COLO829 (cell line): Measurements from ENCODE around the gene LY6G5B.

Experiments used
- DNase-seq: peaks from one replicate; pipeline ENCODE4 v3.0.0; 2012; ENCODE audit warnings: low spot score

Gene LY6G5B, protein sequence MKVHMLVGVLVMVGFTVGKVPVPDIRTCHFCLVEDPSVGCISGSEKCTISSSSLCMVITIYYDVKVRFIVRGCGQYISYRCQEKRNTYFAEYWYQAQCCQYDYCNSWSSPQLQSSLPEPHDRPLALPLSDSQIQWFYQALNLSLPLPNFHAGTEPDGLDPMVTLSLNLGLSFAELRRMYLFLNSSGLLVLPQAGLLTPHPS

DNA sequence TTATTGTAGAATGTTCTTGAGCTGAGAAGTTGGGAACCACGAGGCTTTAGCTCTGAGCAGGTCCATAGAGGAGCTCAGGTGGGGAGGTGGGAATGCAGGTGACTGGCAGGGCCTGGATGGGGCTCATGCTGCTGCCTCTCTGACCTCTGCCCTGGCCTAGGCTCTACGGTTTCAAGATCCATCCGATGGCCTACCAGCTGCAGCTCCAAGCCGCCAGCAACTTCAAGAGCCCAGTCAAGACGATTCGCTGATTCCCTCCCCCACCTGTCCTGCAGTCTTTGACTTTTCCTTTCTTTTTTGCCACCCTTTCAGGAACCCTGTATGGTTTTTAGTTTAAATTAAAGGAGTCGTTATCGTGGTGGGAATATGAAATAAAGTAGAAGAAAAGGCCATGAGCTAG lies at the start of gene LY6G5B:
TSS of gene LY6G5B (plus strand) at position 301 of the 400 bp plus-strand sequence. CDS start 975 bp downstream, outside the sequence.
- DNase-seq = no peak

DNA sequence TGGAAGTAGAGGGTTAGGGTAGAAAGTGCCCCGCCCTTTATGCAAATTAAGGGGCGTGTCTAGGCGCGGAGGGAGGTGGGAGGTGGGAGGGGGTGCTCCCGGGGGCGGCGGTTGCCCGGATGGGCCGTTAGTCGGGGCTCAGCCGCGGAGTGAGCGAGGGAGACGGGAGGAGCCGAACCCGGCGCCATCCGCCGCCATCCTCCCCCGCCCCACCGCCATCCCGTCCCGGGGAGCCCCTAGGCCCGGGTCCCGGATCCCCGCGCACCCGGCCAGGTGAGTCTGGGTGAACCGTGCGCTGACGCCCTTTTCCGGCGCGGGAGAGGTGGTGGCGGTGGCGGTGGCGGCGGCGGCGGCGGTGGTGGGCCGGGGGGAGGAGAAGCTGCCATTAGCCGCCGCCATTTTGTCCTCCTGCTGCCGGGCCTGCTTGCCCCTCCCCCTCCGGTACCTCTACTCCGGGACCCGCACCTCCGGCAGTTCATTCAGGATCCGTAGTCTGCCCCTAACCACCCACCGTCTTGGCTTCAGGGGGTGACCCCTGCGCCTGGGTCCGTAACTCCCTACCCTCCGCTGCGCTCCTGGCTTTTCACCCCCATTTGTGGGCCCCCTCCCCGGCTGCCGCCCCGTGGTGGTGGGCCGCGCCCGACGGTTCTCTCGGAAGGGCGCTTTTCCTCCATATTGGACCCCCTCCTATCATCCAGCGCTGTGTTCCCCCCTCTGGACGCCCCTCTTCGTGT lies 49.0 kb upstream of the LY6G5B start, which contains the start of gene PRRC2A:
TSS of gene PRRC2A (plus strand) at position 130 of the 734 bp plus-strand sequence. CDS start 2,075 bp downstream, outside the sequence.
- peak; percentile 58 for DNase-seq

DNA sequence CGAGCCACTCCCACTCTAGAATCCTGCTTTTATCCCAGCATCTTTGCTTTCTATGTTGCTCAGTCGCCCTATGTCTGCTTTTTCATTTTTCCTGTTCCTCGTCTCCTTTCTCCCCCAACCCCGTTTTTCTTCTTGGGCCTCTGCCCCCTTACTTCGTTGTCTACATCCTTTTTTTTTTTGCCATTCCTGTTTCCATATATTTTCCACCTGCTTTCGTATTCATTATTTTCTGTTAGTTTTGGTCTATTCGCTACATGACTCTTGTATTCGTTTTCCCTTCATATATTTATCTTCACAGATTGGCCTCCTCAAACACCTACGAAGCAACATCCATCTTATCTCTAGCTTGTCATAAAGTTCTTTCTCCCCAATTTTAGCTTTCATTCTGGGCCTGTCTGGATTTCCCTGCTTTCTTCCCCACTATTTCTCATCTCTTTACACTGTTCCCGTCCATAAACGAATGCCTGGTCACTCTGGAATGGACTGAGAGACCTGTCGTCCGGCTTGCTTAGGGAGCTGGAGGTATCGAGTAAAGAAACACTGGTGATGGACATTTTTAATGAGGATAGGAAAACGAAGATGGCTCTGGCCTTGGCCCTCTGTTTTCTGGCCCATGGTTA lies 48.3 kb upstream of the LY6G5B start:
- DNase-seq = no peak

DNA sequence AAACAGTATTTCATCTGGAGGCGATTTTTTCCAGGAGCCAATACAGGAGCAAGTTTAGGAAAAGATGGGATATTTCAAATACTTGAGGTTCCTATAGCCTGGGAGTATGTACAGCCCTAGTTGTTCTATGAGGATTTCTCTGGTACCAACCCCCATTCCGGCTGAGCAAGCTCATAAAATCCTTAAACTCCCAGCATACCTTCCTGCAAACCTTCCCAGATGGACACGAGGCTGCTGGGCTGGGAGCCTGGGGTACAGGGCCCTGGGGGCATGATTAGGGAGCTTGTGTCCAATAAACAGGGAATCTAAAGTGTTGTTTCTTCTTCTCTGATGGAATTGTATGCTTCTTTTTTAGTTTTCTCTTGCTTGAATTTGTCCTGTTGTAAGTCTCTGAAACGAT lies 47.8 kb upstream of the LY6G5B start:
- no peak for DNase-seq

DNA sequence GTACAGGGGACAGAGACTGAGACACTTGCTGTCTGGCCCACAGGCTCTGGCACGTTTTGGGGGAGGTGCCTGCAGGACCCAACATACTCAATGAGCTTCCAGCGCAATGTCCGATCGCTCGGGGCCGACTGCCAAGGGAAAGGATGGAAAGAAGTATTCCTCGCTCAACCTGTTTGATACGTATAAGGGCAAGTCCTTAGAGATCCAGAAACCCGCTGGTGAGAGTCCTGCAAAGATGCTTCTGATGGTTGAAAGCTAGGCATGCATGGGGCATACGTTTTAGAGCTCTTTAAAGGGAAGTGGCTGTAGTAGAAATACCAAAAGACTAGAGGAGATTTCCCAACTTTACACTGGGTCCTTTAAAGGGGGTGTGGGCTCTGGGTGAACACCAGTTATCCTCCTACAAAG lies 47.1 kb upstream of the LY6G5B start:
- DNase-seq = no peak

DNA sequence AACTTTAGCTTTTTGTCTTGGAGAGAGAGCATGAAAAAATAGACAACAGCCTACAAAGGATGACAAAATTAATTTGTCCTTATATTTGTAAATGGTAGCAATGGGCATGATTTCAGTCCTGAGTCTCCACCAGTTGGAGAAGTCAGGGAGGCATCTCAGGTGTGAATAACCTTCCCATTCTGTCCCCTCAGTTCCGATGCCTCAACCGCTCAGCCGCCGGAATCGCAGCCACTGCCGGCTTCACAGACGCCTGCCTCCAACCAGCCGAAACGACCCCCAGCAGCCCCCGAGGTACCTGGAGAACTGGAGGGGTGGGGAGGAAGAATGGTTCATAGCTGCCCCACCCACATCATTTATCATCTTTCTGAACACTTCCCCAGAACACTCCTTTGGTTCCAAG lies 45.7 kb upstream of the LY6G5B start:
- no peak for DNase-seq

DNA sequence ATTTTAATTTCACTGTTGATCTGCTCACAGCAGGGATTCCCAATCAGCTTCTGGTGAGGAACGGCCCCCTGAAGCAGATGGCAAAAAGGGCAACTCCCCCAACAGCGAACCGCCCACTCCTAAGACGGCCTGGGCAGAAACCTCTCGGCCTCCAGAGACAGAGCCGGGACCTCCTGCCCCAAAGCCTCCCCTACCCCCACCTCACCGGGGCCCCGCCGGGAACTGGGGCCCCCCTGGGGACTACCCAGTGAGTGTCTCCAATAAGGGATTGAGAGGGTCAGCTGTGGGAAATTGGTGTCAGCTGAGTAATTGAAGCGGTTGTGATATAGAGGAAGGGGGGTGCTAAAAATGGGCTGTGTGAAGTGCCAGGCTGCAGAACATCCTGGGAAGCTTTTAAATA lies 42.8 kb upstream of the LY6G5B start:
- DNase-seq = no peak

DNA sequence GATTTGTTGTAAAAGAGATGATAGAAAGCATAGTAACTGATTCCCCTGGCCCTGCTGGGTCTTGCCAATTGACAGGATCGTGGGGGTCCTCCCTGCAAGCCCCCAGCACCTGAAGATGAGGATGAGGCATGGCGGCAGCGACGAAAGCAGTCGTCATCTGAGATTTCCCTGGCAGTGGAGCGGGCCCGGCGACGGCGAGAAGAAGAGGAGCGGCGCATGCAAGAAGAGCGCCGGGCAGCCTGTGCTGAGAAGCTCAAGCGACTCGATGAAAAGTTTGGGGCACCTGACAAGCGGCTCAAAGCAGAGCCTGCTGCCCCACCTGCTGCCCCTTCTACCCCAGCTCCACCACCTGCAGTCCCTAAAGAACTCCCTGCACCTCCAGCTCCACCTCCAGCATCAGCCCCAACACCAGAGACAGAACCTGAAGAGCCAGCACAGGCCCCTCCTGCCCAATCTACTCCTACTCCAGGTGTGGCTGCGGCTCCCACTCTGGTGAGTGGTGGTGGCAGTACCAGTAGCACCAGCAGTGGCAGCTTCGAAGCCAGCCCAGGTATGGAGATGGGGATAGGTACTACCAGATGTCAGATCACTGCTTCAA lies 42.0 kb upstream of the LY6G5B start:
- no peak for DNase-seq

DNA sequence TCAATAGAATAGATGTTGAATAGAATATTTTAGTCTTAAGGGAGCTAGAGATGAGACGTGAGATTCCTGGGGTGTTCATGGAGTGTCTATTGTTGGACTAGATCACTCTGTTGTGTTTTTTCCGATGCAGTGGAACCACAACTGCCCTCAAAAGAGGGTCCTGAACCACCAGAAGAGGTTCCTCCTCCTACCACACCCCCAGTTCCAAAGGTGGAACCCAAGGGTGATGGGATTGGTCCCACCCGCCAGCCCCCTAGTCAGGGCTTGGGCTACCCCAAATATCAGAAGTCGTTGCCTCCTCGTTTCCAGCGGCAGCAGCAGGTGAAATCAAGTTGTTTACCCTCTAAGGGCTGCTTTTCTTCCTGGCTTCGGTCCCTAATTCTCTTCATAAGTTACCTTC lies 40.8 kb upstream of the LY6G5B start:
- DNase-seq = no peak

DNA sequence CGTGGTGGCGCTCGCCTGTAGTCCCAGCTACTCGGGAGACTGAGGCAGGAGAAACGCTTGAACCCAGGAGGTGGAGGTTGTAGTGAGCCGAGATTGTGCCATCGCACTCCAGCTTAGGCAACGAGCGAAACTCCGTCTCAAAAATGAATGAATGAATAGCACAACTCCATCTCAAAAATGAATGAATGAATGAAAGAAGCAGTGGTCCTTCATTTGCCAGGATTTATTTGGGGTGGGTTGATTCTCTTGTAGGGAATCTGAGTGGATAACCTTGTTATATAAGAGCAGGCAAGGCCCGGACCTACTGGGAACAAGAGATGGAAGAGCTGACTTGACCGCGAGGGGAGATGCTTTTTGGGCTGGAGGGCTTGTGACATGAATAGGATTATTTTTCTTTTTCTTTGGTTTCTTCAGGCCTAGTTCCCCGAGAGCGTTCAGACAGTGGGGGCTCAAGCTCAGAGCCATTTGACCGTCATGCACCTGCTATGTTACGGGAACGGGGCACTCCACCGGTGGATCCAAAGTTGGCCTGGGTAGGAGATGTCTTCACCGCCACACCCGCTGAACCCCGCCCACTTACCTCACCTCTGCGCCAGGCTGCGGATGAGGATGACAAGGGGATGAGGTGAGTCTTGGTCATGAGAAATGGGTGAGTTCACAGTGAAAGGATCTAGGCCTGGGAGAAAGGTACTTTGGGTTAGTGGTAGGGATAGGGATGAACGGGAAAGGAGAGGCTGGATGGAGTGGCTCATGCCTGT lies 39.4 kb upstream of the LY6G5B start:
- no peak for DNase-seq

DNA sequence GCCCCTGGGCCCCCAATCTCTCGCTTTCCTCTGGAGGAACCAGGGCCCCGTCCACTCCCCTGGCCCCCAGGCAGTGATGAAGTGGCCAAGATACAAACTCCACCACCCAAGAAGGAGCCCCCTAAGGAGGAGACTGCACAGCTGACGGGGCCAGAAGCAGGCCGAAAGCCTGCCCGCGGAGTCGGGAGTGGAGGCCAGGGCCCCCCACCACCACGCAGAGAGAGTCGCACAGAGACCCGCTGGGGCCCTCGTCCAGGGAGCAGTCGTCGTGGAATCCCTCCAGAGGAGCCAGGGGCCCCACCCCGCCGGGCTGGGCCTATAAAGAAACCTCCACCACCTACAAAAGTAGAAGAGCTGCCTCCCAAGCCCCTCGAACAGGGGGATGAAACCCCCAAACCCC lies 38.6 kb upstream of the LY6G5B start:
- DNase-seq = no peak

DNA sequence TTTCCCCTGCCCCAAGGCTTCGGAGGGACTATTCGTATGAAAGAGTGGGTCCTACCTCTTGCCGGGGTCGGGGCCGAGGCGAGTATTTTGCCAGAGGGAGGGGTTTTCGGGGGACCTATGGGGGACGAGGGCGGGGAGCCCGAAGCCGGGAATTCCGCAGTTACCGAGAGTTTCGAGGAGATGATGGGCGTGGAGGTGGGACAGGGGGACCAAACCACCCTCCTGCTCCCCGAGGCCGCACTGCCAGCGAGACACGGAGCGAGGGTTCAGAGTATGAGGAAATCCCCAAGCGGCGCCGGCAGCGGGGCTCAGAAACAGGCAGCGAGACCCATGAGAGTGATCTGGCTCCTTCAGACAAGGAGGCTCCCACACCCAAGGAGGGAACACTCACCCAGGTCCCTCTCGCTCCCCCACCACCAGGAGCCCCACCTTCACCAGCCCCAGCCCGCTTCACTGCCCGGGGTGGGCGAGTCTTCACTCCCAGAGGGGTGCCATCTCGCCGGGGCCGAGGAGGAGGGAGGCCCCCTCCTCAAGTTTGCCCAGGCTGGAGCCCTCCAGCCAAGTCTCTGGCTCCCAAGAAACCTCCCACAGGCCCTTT lies 38.0 kb upstream of the LY6G5B start:
- no peak for DNase-seq

DNA sequence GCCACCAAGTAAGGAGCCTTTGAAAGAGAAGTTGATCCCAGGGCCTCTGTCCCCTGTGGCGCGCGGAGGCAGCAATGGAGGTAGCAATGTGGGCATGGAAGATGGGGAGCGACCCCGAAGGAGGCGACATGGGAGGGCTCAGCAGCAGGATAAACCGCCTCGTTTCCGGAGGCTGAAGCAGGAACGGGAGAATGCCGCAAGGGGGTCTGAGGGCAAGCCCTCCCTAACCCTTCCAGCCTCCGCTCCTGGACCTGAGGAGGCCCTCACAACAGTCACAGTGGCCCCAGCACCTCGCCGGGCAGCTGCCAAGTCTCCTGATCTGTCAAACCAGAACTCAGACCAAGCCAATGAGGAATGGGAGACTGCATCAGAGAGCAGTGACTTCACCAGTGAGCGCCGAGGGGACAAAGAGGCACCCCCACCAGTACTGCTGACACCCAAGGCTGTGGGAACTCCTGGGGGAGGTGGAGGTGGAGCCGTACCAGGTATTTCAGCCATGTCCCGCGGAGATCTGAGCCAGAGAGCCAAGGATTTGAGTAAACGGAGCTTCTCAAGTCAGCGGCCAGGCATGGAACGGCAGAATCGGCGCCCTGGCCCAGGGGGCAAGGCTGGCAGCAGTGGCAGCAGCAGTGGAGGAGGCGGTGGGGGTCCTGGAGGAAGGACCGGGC lies 37.4 kb upstream of the LY6G5B start:
- DNase-seq = no peak

DNA sequence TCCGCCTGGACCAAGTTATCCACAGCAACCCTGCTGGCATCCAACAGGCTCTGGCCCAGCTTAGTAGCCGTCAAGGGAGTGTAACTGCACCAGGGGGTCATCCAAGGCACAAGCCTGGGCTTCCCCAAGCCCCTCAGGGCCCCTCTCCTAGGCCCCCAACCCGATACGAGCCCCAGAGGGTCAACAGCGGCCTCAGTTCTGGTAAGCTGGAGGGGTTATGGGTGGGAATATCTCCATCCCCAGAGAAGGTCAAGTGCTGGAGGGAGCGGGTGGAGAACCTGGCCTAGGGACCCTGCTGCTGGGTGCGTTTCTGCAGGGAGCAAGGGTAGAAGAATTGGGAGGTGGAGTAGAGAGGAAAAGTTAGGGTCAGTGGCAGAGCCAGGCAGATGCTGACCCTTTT lies 36.3 kb upstream of the LY6G5B start:
- DNase-seq = no peak

DNA sequence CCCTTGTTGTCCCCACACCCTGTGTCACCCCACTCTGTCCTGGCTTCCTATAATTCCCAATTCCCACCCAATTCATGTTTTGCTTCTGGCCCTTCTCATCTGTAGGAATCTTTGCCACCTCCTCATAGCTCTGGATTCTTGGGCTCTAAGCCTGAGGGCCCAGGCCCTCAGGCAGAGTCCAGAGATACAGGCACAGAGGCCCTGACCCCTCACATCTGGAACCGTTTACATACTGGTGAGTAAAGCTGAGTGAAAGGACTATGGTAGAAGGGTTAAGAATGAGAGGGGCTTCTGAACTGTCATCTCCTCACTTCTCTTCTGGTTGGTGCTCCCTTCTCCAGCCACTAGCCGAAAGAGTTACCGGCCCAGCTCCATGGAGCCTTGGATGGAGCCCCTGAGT lies 35.6 kb upstream of the LY6G5B start:
- no peak for DNase-seq

DNA sequence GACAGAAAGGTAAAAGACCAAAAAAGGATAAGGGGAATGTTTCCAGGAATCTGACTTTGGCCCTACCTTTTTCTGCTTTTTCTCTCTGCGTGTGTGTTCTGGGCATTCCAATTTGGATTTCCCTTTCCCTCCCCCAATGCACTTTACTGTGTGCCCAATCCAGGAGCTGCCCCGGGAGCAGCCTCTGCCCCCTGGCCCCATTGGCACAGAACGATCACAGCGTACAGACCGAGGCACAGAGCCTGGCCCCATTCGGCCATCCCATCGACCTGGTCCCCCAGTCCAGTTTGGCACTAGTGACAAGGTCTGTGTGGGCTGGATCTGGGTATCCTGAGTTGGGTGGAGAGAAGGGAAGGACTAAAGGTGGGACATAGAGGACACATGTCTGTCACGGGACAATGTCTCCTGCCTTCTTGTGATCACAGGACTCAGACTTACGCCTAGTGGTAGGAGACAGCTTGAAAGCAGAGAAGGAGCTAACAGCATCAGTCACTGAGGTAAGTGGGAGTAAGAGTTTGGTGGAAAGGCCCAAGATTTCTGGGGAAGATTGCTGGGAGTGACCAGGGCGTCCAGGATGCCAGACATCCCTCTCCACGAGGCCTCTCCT lies 34.7 kb upstream of the LY6G5B start:
- DNase-seq = no peak

DNA sequence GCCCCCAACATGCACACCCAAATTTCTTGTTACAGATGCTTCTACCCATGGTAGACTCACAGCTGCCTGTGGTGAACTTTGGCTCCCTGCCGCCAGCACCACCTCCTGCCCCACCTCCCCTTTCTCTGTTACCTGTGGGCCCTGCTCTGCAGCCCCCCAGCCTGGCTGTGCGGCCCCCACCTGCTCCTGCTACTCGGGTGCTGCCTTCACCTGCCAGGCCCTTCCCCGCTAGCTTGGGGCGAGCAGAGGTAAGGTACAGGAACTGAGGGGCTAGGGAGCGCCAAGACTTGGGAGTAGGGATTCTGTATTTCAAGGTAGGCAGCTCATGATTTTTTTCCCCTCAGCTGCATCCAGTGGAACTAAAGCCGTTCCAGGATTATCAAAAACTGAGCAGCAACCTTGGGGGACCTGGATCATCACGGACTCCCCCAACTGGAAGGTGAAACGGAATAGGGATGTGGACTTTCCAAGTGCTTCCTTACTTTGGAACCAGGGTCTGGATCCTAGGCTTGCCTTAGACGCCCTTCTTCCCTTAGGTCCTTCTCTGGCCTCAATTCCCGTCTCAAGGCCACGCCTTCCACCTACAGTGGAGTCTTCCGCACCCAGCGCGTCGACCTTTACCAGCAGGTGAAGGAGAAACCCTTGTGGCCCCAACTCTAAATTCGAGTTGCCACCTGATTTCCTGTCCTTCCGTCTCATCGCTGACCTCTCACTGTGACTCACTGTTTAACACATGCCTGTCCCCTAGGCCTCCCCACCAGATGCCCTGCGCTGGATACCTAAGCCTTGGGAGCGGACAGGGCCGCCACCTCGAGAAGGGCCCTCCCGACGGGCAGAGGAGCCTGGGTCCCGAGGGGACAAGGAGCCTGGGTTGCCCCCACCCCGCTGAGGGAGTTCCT lies 32.8 kb upstream of the LY6G5B start:
- no peak for DNase-seq

DNA sequence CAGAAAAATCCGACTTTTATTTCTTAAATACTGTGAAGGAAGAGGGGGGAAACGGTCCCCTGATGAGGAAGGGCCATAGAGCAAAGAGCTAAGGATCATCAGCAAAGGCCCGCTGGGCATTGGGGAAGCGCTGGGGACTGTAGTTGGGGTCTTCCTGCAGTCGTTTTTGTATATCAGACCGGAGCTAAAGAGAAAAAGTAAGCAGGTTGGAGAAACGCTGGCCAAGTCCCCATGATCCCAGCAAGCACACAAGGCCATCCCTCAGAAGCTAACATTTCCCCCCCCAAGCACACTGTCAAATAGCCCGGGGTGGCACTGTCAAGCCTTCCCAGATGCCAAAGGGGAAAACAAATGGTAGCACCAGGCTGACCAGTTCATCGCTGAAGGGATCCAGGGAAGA lies 30.7 kb upstream of the LY6G5B start:
- DNase-seq = no peak

DNA sequence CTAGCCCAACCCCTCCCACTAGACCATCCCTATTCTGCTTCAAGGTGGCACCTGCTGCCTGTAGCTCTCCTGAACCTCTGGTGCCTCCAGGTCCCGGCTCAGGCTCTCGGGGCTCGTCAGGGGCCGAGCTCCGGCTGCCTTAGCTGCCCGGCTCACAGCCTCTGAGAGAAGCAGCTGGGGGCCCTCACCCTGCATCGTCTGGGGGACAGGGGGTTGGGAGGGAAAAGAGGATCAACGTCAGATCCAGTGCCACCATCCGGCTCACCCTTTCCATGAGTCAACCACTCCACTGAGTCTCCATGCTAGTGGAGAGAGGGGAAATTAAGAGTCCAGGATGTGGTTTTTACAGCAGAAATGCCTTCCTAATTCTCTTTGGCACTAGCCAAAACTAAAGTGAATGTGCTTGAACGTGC lies 30.3 kb upstream of the LY6G5B start:
- no peak for DNase-seq

DNA sequence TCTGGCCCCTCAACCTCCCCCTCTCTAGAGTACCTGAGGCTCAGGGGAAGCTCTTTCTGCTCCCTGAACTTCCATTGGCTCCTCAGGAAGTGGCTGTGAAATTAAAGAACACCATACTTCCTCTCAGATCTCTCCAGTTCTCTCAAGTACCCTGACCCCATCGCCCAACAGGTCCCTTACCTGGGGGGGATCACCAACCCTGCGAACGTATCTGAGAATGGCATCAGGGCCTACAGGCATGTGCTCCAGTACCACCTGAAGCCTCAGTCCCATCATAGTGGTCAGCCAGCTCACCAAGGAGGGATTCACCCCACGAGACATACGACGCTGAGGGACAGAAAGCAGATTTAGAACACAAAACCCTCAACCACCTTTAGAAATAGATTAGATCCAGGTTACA lies 29.2 kb upstream of the LY6G5B start:
- DNase-seq = no peak
